Fibroblast of lung (primary cell): ENCODE data around the gene BANF2.

ENCODE experiments used
- CTCF ChIP-seq, 2 donors: IDR thresholded peaks in 1 of 2; conservative IDR thresholded peaks in 1 of 2; 1 replicate in 1 of 2; 2 replicates in 1 of 2; pipeline ENCODE4 v1.5.1; 2011 to 2012; ENCODE audit warnings: low read length in 2 of 2, control low read depth in 1 of 2, inconsistent platforms in 1 of 2, low read depth in 1 of 2, mild to moderate bottlenecking in 1 of 2
- EZH2 ChIP-seq: IDR thresholded peaks from 2 replicates; pipeline ENCODE4 v1.5.1; 2012; ENCODE audit warnings: low read length, control low read depth, mild to moderate bottlenecking; ENCODE audit errors: missing control alignments

- TF ChIP-seq CTCF (conservative IDR thresholded peaks at IDR 0.05 in 1 of 2, IDR thresholded peaks at IDR 0.05 in 1 of 2; ENCODE audit: low read depth in 1 of 2, low read length in 2 of 2) (no peak), EZH2 (no peak)
Observed at GRCh38 chr20:17741220-17741619, 41.5 kb downstream of the BANF2 start.
